GM10248 (cell line): ENCODE data around the gene EIF2S3B.

Source experiments
- CTCF ChIA-PET: fragments of 300-600 bp; sonication (Branson Sonifier 250); formaldehyde crosslinking; extraction: SDS; loops from one replicate; lab custom pipeline; 2021; ENCODE audit warnings: antibody characterized with exemption; lab: Yijun Ruan, JAX
- POLR2A ChIA-PET: fragments of 350-650 bp; sonication (Branson Sonifier 250); formaldehyde crosslinking; extraction: SDS; loops from one replicate; lab custom pipeline; 2020; ENCODE audit warnings: antibody characterized with exemption; lab: Yijun Ruan, JAX
- DNase-seq: peaks from one replicate; pipeline ENCODE4 v3.0.0; 2012; ENCODE audit errors: extremely low spot score
- TF ChIP-seq, protein P1 (sequence below): IDR thresholded peaks from 2 replicates; pipeline ENCODE4 v1.5.1; 2012; ENCODE audit warnings: mild to moderate bottlenecking, low read depth; ENCODE audit errors: extremely low read depth, missing control alignments, control extremely low read depth

EIF2S3B gene

DNA sequence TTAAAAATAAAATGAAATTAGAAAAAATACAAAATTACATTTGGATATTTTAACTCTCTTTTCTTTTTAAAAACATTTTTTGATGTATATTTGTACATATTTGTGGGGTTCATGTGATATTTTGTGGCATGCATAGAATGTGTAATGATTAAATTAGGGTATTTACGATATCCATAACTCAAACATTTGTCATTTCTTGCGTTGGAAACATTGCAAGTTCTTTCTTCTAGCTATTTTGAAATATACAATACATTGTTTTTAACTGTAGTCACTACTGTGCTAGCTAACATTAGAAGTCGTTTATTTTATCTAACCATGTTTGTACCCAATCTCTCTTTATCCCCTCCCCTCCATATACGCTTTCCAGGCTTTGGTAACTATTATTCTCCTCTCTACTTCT lies 13.9 kb upstream of the EIF2S3B start:
- ChIA-PET POLR2A (no interaction called here), CTCF (interaction anchor here (1.0 kb wide), 1 partner anchor 12 kb away, joined by 3 read pairs; no protein-coding TSS in a partner anchor)
- TF ChIP-seq, protein P1, sequence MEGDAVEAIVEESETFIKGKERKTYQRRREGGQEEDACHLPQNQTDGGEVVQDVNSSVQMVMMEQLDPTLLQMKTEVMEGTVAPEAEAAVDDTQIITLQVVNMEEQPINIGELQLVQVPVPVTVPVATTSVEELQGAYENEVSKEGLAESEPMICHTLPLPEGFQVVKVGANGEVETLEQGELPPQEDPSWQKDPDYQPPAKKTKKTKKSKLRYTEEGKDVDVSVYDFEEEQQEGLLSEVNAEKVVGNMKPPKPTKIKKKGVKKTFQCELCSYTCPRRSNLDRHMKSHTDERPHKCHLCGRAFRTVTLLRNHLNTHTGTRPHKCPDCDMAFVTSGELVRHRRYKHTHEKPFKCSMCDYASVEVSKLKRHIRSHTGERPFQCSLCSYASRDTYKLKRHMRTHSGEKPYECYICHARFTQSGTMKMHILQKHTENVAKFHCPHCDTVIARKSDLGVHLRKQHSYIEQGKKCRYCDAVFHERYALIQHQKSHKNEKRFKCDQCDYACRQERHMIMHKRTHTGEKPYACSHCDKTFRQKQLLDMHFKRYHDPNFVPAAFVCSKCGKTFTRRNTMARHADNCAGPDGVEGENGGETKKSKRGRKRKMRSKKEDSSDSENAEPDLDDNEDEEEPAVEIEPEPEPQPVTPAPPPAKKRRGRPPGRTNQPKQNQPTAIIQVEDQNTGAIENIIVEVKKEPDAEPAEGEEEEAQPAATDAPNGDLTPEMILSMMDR, result no peak
- no peak for DNase-seq

DNA sequence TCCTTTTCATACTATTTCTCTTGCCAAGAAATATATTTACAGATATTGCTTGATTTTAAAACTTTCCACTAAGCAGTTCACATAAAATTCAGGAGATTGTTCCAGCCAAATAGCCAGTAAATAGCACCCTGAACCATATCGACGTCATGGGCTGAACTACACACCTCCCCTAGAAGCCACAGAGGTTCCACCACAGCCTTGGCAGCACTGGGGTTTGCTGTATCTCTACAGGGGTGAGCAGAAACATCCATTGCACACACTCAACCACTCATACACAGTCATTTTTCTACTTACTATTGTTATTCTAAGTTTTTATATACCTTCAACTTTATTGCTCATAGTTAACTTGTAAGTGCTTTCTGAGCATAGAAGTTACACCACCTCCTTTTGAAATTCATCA lies 8.1 kb upstream of the EIF2S3B start:
- POLR2A ChIA-PET, result no interaction called here
- CTCF ChIA-PET, result no interaction called here
- TF ChIP-seq, protein P1, result no peak
- DNase-seq, result no peak

DNA sequence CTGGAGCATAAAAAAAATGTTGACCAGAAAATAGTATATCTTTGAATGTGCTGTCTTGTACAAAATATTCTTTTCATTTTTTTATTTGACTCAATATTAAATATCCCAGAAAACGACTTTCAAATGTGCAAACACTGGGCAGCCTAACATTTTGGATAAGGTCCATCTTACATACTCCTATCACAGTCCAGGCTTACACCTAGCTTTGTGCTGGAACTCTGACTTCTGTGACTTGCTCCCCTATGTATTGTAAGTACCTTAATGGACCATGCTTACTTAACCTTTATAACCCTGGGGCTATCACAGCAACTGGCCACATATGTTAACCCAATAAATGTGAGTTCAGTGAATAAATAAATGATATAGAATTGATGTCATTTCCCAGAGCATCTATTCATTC lies 7.6 kb upstream of the EIF2S3B start:
- DNase-seq, result no peak
- ChIA-PET POLR2A (no interaction called here), CTCF (no interaction called here)
- TF ChIP-seq, protein P1, result no peak

GRCh38 chr12:10501030-10501429 lies 4.7 kb upstream of the EIF2S3B start:
- DNase-seq, result no peak
- CTCF ChIA-PET, result no interaction called here
- POLR2A ChIA-PET, result no interaction called here
- TF ChIP-seq, protein P1, result no peak

DNA sequence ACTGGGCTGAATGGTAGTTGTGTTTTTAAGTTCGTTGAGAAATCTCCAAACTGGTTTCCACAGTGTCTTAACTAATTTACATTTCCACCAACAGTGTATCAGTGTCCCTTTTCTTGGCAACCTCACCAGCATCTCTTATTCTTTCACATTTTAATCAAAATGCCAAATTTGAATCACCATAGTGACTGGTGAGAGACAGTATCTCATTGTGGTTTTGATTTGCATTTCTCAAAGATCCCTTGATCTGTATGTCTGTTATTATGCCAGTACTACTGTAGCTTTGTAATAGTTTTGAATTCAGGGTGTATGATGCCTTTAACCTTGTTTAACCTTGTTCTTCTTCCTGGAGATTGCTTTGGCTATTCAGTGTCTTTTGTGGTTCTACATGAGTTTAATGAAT lies 2.2 kb upstream of the EIF2S3B start:
- ChIA-PET POLR2A (no interaction called here), CTCF (interaction anchor here (1.4 kb wide), 1 partner anchor 11 kb away, joined by 3 read pairs; no protein-coding TSS in a partner anchor)
- DNase-seq, result no peak
- TF ChIP-seq, protein P1, result no peak

DNA sequence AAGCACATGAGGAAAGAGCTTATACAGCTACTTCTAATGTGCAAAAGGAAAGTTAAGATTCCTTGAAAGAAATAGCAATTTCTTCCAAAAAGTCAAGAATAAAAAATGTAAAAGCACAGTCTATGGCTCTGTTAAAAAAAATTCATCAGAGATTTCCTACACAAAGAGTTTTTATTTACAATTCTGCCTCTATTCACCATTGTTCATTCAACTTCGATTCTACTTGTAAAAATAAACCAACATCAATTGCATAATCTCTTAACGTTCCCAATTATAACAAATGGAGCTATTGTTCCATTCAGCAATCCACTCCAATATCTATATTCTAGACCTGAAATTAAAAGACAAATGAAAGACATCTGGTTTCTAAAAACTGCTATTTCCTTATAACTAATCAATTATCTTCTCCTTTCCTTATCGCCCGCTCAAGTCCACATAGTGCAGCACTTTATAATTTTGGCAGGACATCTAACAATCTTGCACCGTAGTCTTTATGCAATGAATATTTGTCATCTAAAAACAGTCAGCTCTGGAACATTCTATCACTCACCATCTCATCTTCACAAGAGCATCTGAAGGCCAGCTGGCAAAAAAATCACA lies 6.2 kb downstream of the EIF2S3B start:
- TF ChIP-seq, protein P1, result no peak
- ChIA-PET POLR2A (no interaction called here), CTCF (no interaction called here)
- DNase-seq, result no peak
